ENCODE results near the gene CDKAL1.

DNA sequence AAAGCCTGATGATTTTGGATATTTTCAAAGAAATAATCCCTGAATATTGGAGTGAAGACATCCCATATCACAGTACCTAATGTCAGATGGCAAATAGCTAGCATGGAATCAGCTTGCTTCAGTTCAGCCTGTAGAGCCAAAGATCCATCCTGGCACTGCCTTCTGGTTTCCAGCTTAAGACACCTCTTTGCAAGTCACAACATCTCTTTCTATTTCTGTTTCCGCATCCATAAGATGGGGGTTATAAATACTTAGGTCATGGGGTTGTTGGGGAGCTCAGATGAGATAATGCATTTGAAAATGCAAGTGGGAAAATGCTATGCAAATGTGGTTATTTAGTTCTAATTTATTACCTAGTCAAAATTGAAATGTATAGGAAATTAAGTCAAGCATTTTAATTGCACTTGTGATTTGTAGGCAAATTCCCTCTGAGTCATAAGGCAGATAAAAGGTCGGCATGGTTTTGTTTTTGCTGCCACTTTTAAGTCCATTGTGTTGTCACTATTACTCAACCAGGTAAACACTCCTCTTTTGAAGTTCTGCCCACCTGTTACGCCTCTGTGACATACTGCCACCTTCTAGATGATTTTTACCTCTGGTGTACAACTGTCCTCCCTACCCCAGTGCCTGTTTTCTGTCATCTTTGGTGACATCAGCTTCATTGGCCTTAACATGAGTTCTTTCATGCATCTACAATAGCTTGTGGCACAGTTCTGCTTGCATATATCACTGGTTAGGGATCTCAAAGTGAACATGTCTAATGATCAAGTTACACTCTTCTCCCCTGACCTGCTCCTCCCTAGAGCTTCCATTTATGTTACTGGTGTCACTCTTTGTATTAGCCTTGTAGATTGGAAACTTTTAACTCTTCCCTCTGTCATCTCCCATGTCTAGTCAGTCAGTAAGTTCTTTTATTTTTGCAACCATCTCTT, 96.6 kb downstream of the CDKAL1 start:
- TF ChIP-seq, protein P1, sequence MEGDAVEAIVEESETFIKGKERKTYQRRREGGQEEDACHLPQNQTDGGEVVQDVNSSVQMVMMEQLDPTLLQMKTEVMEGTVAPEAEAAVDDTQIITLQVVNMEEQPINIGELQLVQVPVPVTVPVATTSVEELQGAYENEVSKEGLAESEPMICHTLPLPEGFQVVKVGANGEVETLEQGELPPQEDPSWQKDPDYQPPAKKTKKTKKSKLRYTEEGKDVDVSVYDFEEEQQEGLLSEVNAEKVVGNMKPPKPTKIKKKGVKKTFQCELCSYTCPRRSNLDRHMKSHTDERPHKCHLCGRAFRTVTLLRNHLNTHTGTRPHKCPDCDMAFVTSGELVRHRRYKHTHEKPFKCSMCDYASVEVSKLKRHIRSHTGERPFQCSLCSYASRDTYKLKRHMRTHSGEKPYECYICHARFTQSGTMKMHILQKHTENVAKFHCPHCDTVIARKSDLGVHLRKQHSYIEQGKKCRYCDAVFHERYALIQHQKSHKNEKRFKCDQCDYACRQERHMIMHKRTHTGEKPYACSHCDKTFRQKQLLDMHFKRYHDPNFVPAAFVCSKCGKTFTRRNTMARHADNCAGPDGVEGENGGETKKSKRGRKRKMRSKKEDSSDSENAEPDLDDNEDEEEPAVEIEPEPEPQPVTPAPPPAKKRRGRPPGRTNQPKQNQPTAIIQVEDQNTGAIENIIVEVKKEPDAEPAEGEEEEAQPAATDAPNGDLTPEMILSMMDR (IDR thresholded peaks at IDR 0.05), result no peak
- no peak for TF ChIP-seq POLR2A (IDR thresholded peaks at IDR 0.05)
